AG09309 (cell line): ENCODE data around the gene GPD2.

Experiments
- DNase-seq: peaks from one replicate; pipeline ENCODE4 v3.0.0-alpha.2; 2010; ENCODE audit warnings: low read depth
- H3K4me3 ChIP-seq: 2 replicates; pipeline ENCODE4 v1.5.1; 2011; ENCODE audit warnings: mild to moderate bottlenecking, low read depth, low read length, moderate library complexity; ENCODE audit not compliant: control insufficient read depth
- CTCF ChIP-seq: IDR thresholded peaks from 2 replicates; pipeline ENCODE4 v1.5.1; 2011; ENCODE audit warnings: mild to moderate bottlenecking, low read depth, low read length, inconsistent platforms; ENCODE audit not compliant: insufficient read depth, control insufficient read depth; ENCODE audit errors: missing control alignments

The GPD2 gene

GRCh38 chr2:156421851-156422250 is 14.3 kb upstream of the GPD2 start:
- no peak for TF ChIP-seq CTCF
- no peak for DNase-seq
- no peak overlapping the region for H3K4me3 ChIP-seq

- no peak for DNase-seq
- H3K4me3 ChIP-seq: no peak overlapping the region
- no peak for TF ChIP-seq CTCF
Observed at GRCh38 chr2:156423674-156424282, 12.4 kb upstream of the GPD2 start.

- no peak overlapping the region for H3K4me3 ChIP-seq
- no peak for TF ChIP-seq CTCF
- DNase-seq: no peak
Observed at GRCh38 chr2:156427074-156427473, 9.1 kb upstream of the GPD2 start.

GRCh38 chr2:156429211-156429610 is 7.0 kb upstream of the GPD2 start:
- H3K4me3 ChIP-seq: no peak overlapping the region
- TF ChIP-seq CTCF: no peak
- DNase-seq: no peak

GRCh38 chr2:156430236-156430979 is 5.8 kb upstream of the GPD2 start:
- DNase-seq: no peak
- no peak overlapping the region for H3K4me3 ChIP-seq
- TF ChIP-seq CTCF: no peak

GRCh38 chr2:156430980-156431358 is 5.2 kb upstream of the GPD2 start:
- no peak for DNase-seq
- TF ChIP-seq CTCF: no peak
- no peak overlapping the region for H3K4me3 ChIP-seq
